GM12875 (cell line): Measurements from ENCODE around the gene CHST12.
"Not testable (repeated sequence)": the region's sequence is repeated elsewhere in the genome, so short reads cannot be mapped to it uniquely, and the experiment has no call there.

ENCODE experiments used
- H3K4me3 ChIP-seq: one replicate; pipeline ENCODE4 v1.5.1; 2011; ENCODE audit warnings: low read depth, low read length, control low read depth
- CTCF ChIP-seq: IDR thresholded peaks from 2 replicates; pipeline ENCODE4 v1.5.1; 2011; ENCODE audit warnings: low read depth, mild to moderate bottlenecking, control low read depth, inconsistent platforms, low read length, moderate library complexity, borderline replicate concordance; ENCODE audit not compliant: insufficient read depth

CHST12 gene

GRCh38 chr7:2465928-2466327 lies 62.5 kb downstream of the CHST12 start:
- H3K4me3 ChIP-seq, result no peak overlapping the region
- no peak for TF ChIP-seq CTCF

GRCh38 chr7:2466675-2467074 lies 63.3 kb downstream of the CHST12 start:
- H3K4me3 ChIP-seq, result no peak overlapping the region
- TF ChIP-seq CTCF, result no peak

GRCh38 chr7:2468227-2468626 lies 64.8 kb downstream of the CHST12 start:
- TF ChIP-seq CTCF, result no peak
- no peak overlapping the region for H3K4me3 ChIP-seq

DNA sequence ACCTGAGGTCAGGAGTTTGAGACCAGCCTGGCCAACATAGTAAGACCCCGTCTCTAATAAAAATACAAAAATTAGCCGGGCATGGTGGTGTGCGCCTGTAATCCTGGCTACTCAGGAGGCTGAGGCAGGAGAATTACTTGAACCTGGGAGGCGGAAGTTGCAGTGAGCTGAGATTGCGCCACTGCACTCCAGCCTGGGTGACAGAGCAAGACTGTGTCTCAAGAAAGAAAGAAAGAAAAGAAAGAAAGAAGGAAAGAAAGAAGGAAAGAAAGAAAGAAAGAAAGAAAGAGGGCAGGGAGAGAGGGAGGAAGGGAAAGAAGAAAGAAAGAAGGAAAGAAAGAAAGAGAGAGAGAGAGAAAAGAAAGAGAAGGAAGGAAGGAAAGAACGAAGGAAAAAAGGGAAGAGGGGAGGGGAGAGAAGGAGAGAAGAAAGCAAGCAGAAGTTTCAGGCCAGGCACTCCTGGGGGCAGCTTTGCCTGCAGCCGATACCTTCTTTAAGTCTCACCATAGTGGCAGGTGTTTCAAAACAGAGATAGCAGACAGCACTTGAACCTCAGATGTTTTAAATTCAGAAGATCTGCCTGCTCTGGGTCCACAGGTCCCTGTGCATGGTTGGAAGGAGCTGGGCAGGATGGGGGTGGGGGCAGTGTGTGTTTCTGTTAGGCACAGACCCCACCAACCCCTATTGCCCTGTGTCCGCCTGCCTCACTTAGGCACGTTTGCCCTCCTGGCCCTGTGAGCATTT lies 66.2 kb downstream of the CHST12 start:
- H3K4me3 ChIP-seq, result not testable (repeated sequence)

DNA sequence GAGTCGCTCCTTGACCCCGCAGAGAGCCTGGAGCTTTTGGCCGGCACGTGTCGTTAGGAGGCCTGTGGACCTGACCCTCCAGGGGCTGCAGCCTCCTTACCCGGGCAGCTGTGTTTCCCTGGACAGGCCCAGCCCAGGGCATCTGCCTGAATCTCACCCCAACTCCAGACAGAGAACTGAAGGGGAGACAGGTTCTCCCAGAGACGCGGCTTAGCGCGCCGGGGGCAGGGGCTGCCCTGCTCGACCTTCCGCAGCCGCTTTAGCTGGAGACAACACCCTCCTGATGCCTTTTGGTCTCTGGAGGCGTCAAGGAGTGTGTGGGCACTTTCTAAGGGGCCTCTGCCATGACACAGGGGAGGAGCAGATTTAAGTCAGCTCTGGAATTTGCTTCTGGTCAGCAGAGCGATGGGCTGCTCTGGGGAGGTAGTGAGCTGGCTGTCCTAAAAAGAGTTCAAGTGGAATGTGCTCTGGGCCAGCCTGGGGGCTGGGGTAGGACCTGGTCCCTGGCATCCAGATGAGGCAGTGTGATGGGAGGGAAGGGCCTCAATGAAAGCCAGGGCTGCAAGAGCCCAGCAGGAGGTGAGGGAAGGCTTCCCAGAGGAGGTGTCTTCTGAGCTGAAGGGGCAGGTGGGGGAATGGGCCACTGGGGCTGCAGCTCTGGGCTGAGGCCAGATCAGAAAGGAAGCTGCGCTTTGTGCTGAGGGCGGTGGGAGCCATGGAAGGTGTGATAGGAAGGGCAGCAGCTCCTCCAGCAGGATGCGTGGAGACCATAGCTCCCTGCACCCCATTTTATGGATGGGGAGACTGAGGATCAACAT lies 67.0 kb downstream of the CHST12 start:
- H3K4me3 ChIP-seq, result no peak overlapping the region
- TF ChIP-seq CTCF, result no peak

DNA sequence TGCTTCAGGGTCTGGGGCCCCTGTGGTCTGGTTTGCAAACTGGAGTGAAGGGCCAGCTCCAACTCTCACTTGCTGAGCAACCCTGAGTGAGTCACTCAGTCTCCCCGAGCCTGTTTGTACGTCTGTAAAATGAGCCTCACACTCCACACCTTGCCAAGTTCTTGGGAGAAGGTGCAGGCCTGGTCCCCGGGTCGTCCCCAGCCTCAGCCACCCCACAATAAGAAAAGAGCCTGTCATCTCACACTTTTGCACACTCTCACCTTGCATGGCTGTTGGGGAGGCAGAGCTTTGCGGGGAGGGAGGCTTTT lies 67.6 kb downstream of the CHST12 start:
- TF ChIP-seq CTCF, result no peak
- no peak overlapping the region for H3K4me3 ChIP-seq

GRCh38 chr7:2471396-2471795 lies 68.0 kb downstream of the CHST12 start:
- no peak overlapping the region for H3K4me3 ChIP-seq
- TF ChIP-seq CTCF, result no peak
